IMR-90 (cell line): Measurements from ENCODE around the gene NOXA1. TPM values are rescaled to one million over a fixed set of nuclear protein-coding genes. Genes with fewer than 3 reads are reported as not detected.
"Not testable (repeated sequence)": the region's sequence is repeated elsewhere in the genome, so short reads cannot be mapped to it uniquely, and the experiment has no call there.

Experiments used
- ATAC-seq: fragments of 200-7000 bp; cut with Tn5 transposase; 2 replicates; pipeline ENCODE4 v1.9.1; 2020; ENCODE audit warnings: low read depth, mild to moderate bottlenecking, moderate library complexity
- BruUV-seq: library from RNA; stranded (reverse); fragments of 400-500 nt; replicated peaks from 2 replicates; lab custom pipeline; 2021; lab: Mats Ljungman, UMichigan
- CTCF ChIA-PET: fragments of 300-600 bp; formaldehyde crosslinking; extraction: SDS; loops from one replicate; lab custom pipeline; 2021; ENCODE audit warnings: antibody characterized with exemption; lab: Yijun Ruan, JAX
- POLR2A ChIA-PET: fragments of 300-600 bp; sonication (Branson Sonifier 250); formaldehyde crosslinking; loops from one replicate; lab custom pipeline; 2022; ENCODE audit warnings: antibody characterized with exemption; ENCODE audit not compliant: unreplicated experiment; lab: Charles Lee
- DNase-seq: peaks from one replicate; pipeline ENCODE4 v3.0.0; 2013
- H2AFZ ChIP-seq: replicated peaks from 2 replicates; pipeline ENCODE3; 2013; ENCODE audit warnings: low read length, mild to moderate bottlenecking; ENCODE audit not compliant: poor library complexity
- H2AK5ac ChIP-seq: 2 replicates; pipeline ENCODE4 v1.6.1; 2013; ENCODE audit warnings: low read depth, low read length, inconsistent platforms
- H2AK9ac ChIP-seq: replicated peaks from 2 replicates; pipeline ENCODE3; 2013; ENCODE audit warnings: mild to moderate bottlenecking, low read depth, low read length, moderate library complexity; ENCODE audit not compliant: poor library complexity
- H2BK120ac ChIP-seq: 2 replicates; pipeline ENCODE4 v1.6.1; 2013; ENCODE audit warnings: low read depth, low read length, inconsistent platforms
- H2BK15ac ChIP-seq: 3 replicates; pipeline ENCODE4 v1.6.1; 2013; ENCODE audit warnings: low read depth, low read length, inconsistent platforms
- H2BK20ac ChIP-seq: 2 replicates; pipeline ENCODE4 v1.6.1; 2013; ENCODE audit warnings: low read depth, mild to moderate bottlenecking, inconsistent platforms, low read length, moderate library complexity
- H2BK5ac ChIP-seq: 2 replicates; pipeline ENCODE4 v1.6.1; 2013; ENCODE audit warnings: mild to moderate bottlenecking, low read depth, low read length, inconsistent platforms; ENCODE audit not compliant: poor library complexity, severe bottlenecking
- H3K14ac ChIP-seq: replicated peaks from 2 replicates; pipeline ENCODE4 v1.6.1; 2013; ENCODE audit warnings: low read depth, low read length, inconsistent platforms
- H3K18ac ChIP-seq: 2 replicates; pipeline ENCODE4 v1.6.1; 2013; ENCODE audit warnings: low read depth, low read length, control low read depth
- H3K23ac ChIP-seq: 2 replicates; pipeline ENCODE4 v1.6.1; 2013; ENCODE audit warnings: low read depth, low read length, inconsistent platforms
- H3K27ac ChIP-seq: 2 replicates; pipeline ENCODE4 v1.5.1; 2013; ENCODE audit warnings: mild to moderate bottlenecking, control low read depth, low read length; ENCODE audit not compliant: insufficient read depth
- H3K27me3 ChIP-seq: 2 replicates; pipeline ENCODE4 v1.6.1; 2013; ENCODE audit warnings: low read length; ENCODE audit not compliant: control insufficient read depth, insufficient read depth
- H3K36me3 ChIP-seq: 2 replicates; pipeline ENCODE4 v1.6.1; 2013; ENCODE audit warnings: low read length, mixed read lengths; ENCODE audit not compliant: control insufficient read depth, insufficient read depth
- H3K4ac ChIP-seq: 2 replicates; pipeline ENCODE4 v1.6.1; 2013; ENCODE audit warnings: low read depth, low read length, inconsistent platforms
- H3K4me1 ChIP-seq: 2 replicates; pipeline ENCODE4 v1.6.1; 2013; ENCODE audit warnings: low read length, mixed read lengths; ENCODE audit not compliant: control insufficient read depth, insufficient read depth
- H3K4me2 ChIP-seq: 2 replicates; pipeline ENCODE4 v1.6.1; 2013; ENCODE audit warnings: low read depth, mild to moderate bottlenecking, control low read depth, low read length, moderate library complexity
- H3K4me3 ChIP-seq: 2 replicates; pipeline ENCODE4 v1.5.1; 2013; ENCODE audit warnings: low read depth, mild to moderate bottlenecking, control low read depth, low read length, moderate library complexity; ENCODE audit not compliant: insufficient read depth
- H3K56ac ChIP-seq: 2 replicates; pipeline ENCODE4 v1.6.1; 2013; ENCODE audit warnings: low read length, inconsistent platforms; ENCODE audit not compliant: insufficient read depth; ENCODE audit errors: extremely low read depth
- H3K79me1 ChIP-seq, 2 experiments: 2 replicates each; pipeline ENCODE4 v1.6.1; 2013; ENCODE audit warnings: low read length in 2 of 2, inconsistent platforms in 1 of 2, low read depth in 1 of 2
- H3K9ac ChIP-seq: 2 replicates; pipeline ENCODE4 v1.6.1; 2013; ENCODE audit warnings: low read depth, low read length, control low read depth
- H3K9me1 ChIP-seq: 2 replicates; pipeline ENCODE4 v1.6.1; 2013; ENCODE audit warnings: low read length, inconsistent platforms; ENCODE audit not compliant: insufficient read depth
- H3K9me3 ChIP-seq: 2 replicates; pipeline ENCODE4 v1.6.1; 2013; ENCODE audit warnings: low read length; ENCODE audit not compliant: control insufficient read depth, insufficient read depth
- H4K20me1 ChIP-seq: 2 replicates; pipeline ENCODE4 v1.6.1; 2013; ENCODE audit warnings: low read length, inconsistent platforms; ENCODE audit not compliant: insufficient read depth
- H4K5ac ChIP-seq: 2 replicates; pipeline ENCODE4 v1.6.1; 2013; ENCODE audit warnings: mild to moderate bottlenecking, low read depth, low read length, control low read depth
- H4K8ac ChIP-seq, 2 experiments: 2 replicates each; pipeline ENCODE4 v1.6.1; 2013; ENCODE audit warnings: low read depth in 2 of 2, low read length in 2 of 2, control low read depth in 1 of 2, inconsistent platforms in 1 of 2
- H4K91ac ChIP-seq: 2 replicates; pipeline ENCODE4 v1.6.1; 2013; ENCODE audit warnings: low read depth, low read length, inconsistent platforms; ENCODE audit not compliant: insufficient read depth
- WGBS, 2 experiments: methylation state at CpG; one replicate each; pipeline versions ENCODE4 v1.1.5 to v1.1.7; 2013; ENCODE audit warnings: missing lambda C conversion rate in 2 of 2; ENCODE audit not compliant: insufficient read length in 1 of 2; ENCODE audit errors: extremely low coverage in 2 of 2; 5-methylcytosine and 5-hydroxymethylcytosine counted together
- dilution Hi-C: fragments of 300-500 bp; cut with HindIII; formaldehyde crosslinking; loops from one replicate; pipeline ENCODE4 v1.14.3; 2018; ENCODE audit warnings: low sequenced_read_pairs; ENCODE audit not compliant: unreplicated experiment
- in situ Hi-C: fragments of 300-500 bp; cut with MboI; formaldehyde crosslinking; loops from 3 replicates; pipeline ENCODE4 v1.14.3; 2019; ENCODE audit warnings: low sequenced_read_pairs, inconsistent platforms, mixed read lengths
- intact Hi-C: fragments of 100-400 bp; cut with micrococcal nuclease; formaldehyde crosslinking; loops from 2 replicates; pipeline ENCODE4 v1.10.0; 2022
- polyA plus RNA-seq, 3 experiments: library from polyadenylated mRNA; depleted of rRNA; stranded (reverse); fragments of >200 nt; gene quantifications; 2 replicates each; pipeline ENCODE4 v1.2.3, GENCODE V29; 2012; ENCODE audit warnings: low replicate concordance in 1 of 3
- total RNA-seq: library from RNA; depleted of rRNA; stranded (reverse); fragments of >200 nt; gene quantifications from 2 replicates; pipeline ENCODE4 v1.2.3, GENCODE V29; 2012

NOXA1 gene
- total and polyA plus RNA-seq, 2 of the 4 experiments (the other 2 are of a cell fraction), result 0.17 TPM; not detected in 1

- H3K4me3 ChIP-seq, H4K8ac ChIP-seq, H4K5ac ChIP-seq, dilution Hi-C loops, ATAC-seq, H2BK15ac ChIP-seq, H4K20me1 ChIP-seq, H2BK120ac ChIP-seq, H2BK20ac ChIP-seq, H2AK5ac ChIP-seq, H3K4me1 ChIP-seq, BruUV-seq, H3K4ac ChIP-seq, in situ Hi-C loops, H3K14ac ChIP-seq, H2AK9ac ChIP-seq, POLR2A ChIA-PET, H3K36me3 ChIP-seq, H3K4me2 ChIP-seq, H2BK5ac ChIP-seq, H3K9me1 ChIP-seq, H2AFZ ChIP-seq, H4K91ac ChIP-seq, CTCF ChIA-PET, intact Hi-C loops, H3K79me1 ChIP-seq, H3K56ac ChIP-seq, H3K23ac ChIP-seq, H3K18ac ChIP-seq, H3K27ac ChIP-seq, DNase-seq, H3K9me3 ChIP-seq, H3K9ac ChIP-seq: not testable (repeated sequence)
- H3K27me3 ChIP-seq, result peaks cover 13% of the 10 kb centered on the region
- WGBS, 2 experiments, result 88% methylated on average over 19 of the region's 35 CpGs; no CpG with 5 or more reads in 1 of the 2 experiments
These were observed 43.3 kb downstream of the NOXA1 start for GRCh38 chr9:137466389-137467085.
